IPS-18a (cell line): ENCODE measurements around the gene MYH2.

Source experiments
- H3K27ac ChIP-seq: one replicate; pipeline ENCODE4 v1.5.1; 2013; ENCODE audit warnings: low read length
- H3K27me3 ChIP-seq: one replicate; pipeline ENCODE4 v1.6.1; 2013; ENCODE audit warnings: mild to moderate bottlenecking, low read length; ENCODE audit not compliant: control insufficient read depth, insufficient read depth
- H3K36me3 ChIP-seq: one replicate; pipeline ENCODE4 v1.6.1; 2013; ENCODE audit warnings: low read depth, low read length; ENCODE audit not compliant: control insufficient read depth
- H3K4me1 ChIP-seq: one replicate; pipeline ENCODE4 v1.6.1; 2013; ENCODE audit warnings: low read depth, low read length; ENCODE audit not compliant: control insufficient read depth
- H3K4me3 ChIP-seq: one replicate; pipeline ENCODE4 v1.5.1; 2013; ENCODE audit warnings: low read length
- H3K9ac ChIP-seq: one replicate; pipeline ENCODE4 v1.6.1; 2013; ENCODE audit warnings: mild to moderate bottlenecking, low read length, moderate library complexity
- H3K9me3 ChIP-seq: one replicate; pipeline ENCODE4 v1.6.1; 2013; ENCODE audit warnings: low read depth, low read length; ENCODE audit not compliant: control insufficient read depth

The MYH2 gene

GRCh38 chr17:10549096-10549842 is at the start of gene MYH2:
Gene MYH2 (minus strand): TSS chr17:10549658. CDS start chr17:10547920, 1,738 bp downstream.
- no peaks in the 10 kb centered on the region for H3K9me3 ChIP-seq
- H3K27ac ChIP-seq, result peak within 1 kb of the TSS; percentile 65

GRCh38 chr17:10598621-10599020 is 49.2 kb upstream of the MYH2 start:
- Histone ChIP-seq H3K9me3 (no peaks in the 10 kb centered on the region), H3K27ac (no peak overlapping the region), H3K27me3 (no peaks in the 10 kb centered on the region), H3K4me3 (no peak overlapping the region), H3K4me1 (no peaks in the 10 kb centered on the region), H3K9ac (no peak overlapping the region), H3K36me3 (no peaks in the 10 kb centered on the region)

More at GRCh38 chr17:10549096-10549842, at the start of gene MYH2:
- H3K4me1 ChIP-seq, result peaks cover 25% of the 10 kb centered on the region
- no peaks in the 10 kb centered on the region for H3K36me3 ChIP-seq
- H3K4me3 ChIP-seq, result peak within 1 kb of the TSS; percentile 22
- H3K9ac ChIP-seq, result peak within 1 kb of the TSS; percentile 34
- no peaks in the 10 kb centered on the region for H3K27me3 ChIP-seq

GRCh38 chr17:10589553-10590145 is 40.2 kb upstream of the MYH2 start:
- Histone ChIP-seq H3K36me3 (no peaks in the 10 kb centered on the region), H3K27ac (no peak overlapping the region), H3K27me3 (no peaks in the 10 kb centered on the region), H3K9me3 (no peaks in the 10 kb centered on the region), H3K9ac (no peak overlapping the region), H3K4me1 (no peaks in the 10 kb centered on the region), H3K4me3 (no peak overlapping the region)

- Histone ChIP-seq H3K4me1 (no peaks in the 10 kb centered on the region), H3K27ac (no peak overlapping the region), H3K36me3 (no peaks in the 10 kb centered on the region), H3K9ac (no peak overlapping the region), H3K9me3 (no peaks in the 10 kb centered on the region), H3K4me3 (no peak overlapping the region), H3K27me3 (no peaks in the 10 kb centered on the region)
Observed at GRCh38 chr17:10585529-10585928, 36.1 kb upstream of the MYH2 start.

- no peaks in the 10 kb centered on the region for H3K27me3 ChIP-seq
- no peak overlapping the region for H3K9ac ChIP-seq
- H3K9me3 ChIP-seq, result no peaks in the 10 kb centered on the region
- no peak overlapping the region for H3K4me3 ChIP-seq
- no peaks in the 10 kb centered on the region for H3K4me1 ChIP-seq
- H3K36me3 ChIP-seq, result no peaks in the 10 kb centered on the region
- no peak overlapping the region for H3K27ac ChIP-seq
Observed at GRCh38 chr17:10583834-10584233, 34.4 kb upstream of the MYH2 start.

GRCh38 chr17:10579270-10579669 is 29.8 kb upstream of the MYH2 start:
- H3K4me1 ChIP-seq, result no peaks in the 10 kb centered on the region
- no peak overlapping the region for H3K9ac ChIP-seq
- no peaks in the 10 kb centered on the region for H3K36me3 ChIP-seq
- H3K27ac ChIP-seq, result no peak overlapping the region
- no peak overlapping the region for H3K4me3 ChIP-seq
- no peaks in the 10 kb centered on the region for H3K27me3 ChIP-seq
- no peaks in the 10 kb centered on the region for H3K9me3 ChIP-seq

- no peaks in the 10 kb centered on the region for H3K9me3 ChIP-seq
- H3K27ac ChIP-seq, result no peak overlapping the region
- H3K9ac ChIP-seq, result no peak overlapping the region
- H3K4me1 ChIP-seq, result peaks cover 15% of the 10 kb centered on the region
- H3K27me3 ChIP-seq, result no peaks in the 10 kb centered on the region
- H3K36me3 ChIP-seq, result no peaks in the 10 kb centered on the region
- H3K4me3 ChIP-seq, result no peak overlapping the region
Observed at GRCh38 chr17:10574324-10574723, 24.9 kb upstream of the MYH2 start.

GRCh38 chr17:10563991-10564660 is 14.7 kb upstream of the MYH2 start:
- Histone ChIP-seq H3K27me3 (no peaks in the 10 kb centered on the region), H3K4me1 (no peaks in the 10 kb centered on the region)

GRCh38 chr17:10558049-10558448 is 8.6 kb upstream of the MYH2 start:
- Histone ChIP-seq H3K27ac (no peak overlapping the region), H3K9me3 (no peaks in the 10 kb centered on the region), H3K4me1 (peaks cover 6% of the 10 kb centered on the region)

More at GRCh38 chr17:10563991-10564660, 14.7 kb upstream of the MYH2 start:
- no peak overlapping the region for H3K27ac ChIP-seq
- H3K36me3 ChIP-seq, result no peaks in the 10 kb centered on the region
- no peak overlapping the region for H3K4me3 ChIP-seq
- no peak overlapping the region for H3K9ac ChIP-seq
- no peaks in the 10 kb centered on the region for H3K9me3 ChIP-seq

GRCh38 chr17:10557422-10557821 is 8.0 kb upstream of the MYH2 start:
- H3K9ac ChIP-seq, result no peak overlapping the region
- H3K4me3 ChIP-seq, result no peak overlapping the region
- H3K4me1 ChIP-seq, result peaks cover 6% of the 10 kb centered on the region
- no peaks in the 10 kb centered on the region for H3K36me3 ChIP-seq
- H3K27me3 ChIP-seq, result no peaks in the 10 kb centered on the region
- H3K9me3 ChIP-seq, result no peaks in the 10 kb centered on the region
- H3K27ac ChIP-seq, result no peak overlapping the region

More at GRCh38 chr17:10558049-10558448, 8.6 kb upstream of the MYH2 start:
- Histone ChIP-seq H3K27me3 (no peaks in the 10 kb centered on the region), H3K9ac (no peak overlapping the region), H3K4me3 (no peak overlapping the region), H3K36me3 (no peaks in the 10 kb centered on the region)

GRCh38 chr17:10556301-10557005 is 7.0 kb upstream of the MYH2 start:
- Histone ChIP-seq H3K36me3 (no peaks in the 10 kb centered on the region), H3K4me1 (peaks cover 6% of the 10 kb centered on the region), H3K27me3 (no peaks in the 10 kb centered on the region), H3K27ac (no peak overlapping the region), H3K9me3 (no peaks in the 10 kb centered on the region), H3K4me3 (no peak overlapping the region), H3K9ac (no peak overlapping the region)
